WTC11 (cell line): ENCODE data around the gene STAMBPL1.

ENCODE experiments used
- ETV6 ChIP-seq: sonication (generic); formaldehyde crosslinking; IDR thresholded peaks from 2 replicates; pipeline ENCODE4 v1.8.1; 2022; ENCODE audit warnings: mild to moderate bottlenecking, missing genetic modification reagents
- ZNF671 ChIP-seq: fragments of 250-450 bp; sonication (Bioruptor Pico); IDR thresholded peaks from 2 replicates; pipeline ENCODE4 v1.8.0; 2021; ENCODE audit warnings: mild to moderate bottlenecking

DNA sequence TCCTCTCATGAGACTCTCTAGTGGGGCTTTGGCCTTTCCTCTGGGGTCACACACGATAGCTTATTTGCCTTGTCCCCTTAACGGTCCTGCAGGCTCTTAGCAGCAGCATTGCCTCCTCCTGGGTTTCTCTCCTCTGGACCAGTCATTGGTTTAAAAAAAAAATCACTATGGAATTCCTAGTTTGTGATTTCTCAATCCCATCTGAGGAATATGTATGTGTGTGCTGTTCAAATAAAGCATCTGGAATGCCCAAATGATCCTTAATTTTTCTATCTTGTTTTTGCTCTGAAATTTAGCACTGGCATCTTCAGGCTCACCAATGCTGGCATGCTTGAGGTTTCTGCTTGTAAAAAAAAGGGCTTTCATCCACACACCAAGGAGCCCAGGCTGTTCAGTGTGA is 42.0 kb downstream of the STAMBPL1 start:
- no peak for TF ChIP-seq ZNF671 (CRISPR knock-in tag)
- no peak for TF ChIP-seq ETV6 (CRISPR knock-in tag)
